K562 (cell line): ENCODE data around the gene CXCL14. TPM values are rescaled to one million over a fixed set of nuclear protein-coding genes. Genes with fewer than 3 reads are reported as not detected.

Experiments used
- CBFA2T3 ChIP-seq: fragments of 450-650 bp; IDR thresholded peaks from 2 replicates; pipeline ENCODE4 v1.6.1; 2017
- CEBPB ChIP-seq: fragments of 450-650 bp; IDR thresholded peaks from 2 replicates; pipeline ENCODE4 v1.6.1; 2016; ENCODE audit warnings: missing genetic modification characterization, missing compliant biosample characterization
- E4F1 ChIP-seq: fragments of 250-450 bp; sonication (Bioruptor Pico); IDR thresholded peaks from 2 replicates; pipeline ENCODE4 v1.5.0; 2021; ENCODE audit warnings: mild to moderate bottlenecking, borderline replicate concordance
- ETS1 ChIP-seq: conservative IDR thresholded peaks from 2 replicates; pipeline ENCODE4 v1.6.1; 2011; ENCODE audit warnings: low read depth, mild to moderate bottlenecking, low read length; ENCODE audit not compliant: control insufficient read depth
- GABPB1 ChIP-seq: sonication (generic); formaldehyde crosslinking; IDR thresholded peaks from 2 replicates; pipeline ENCODE4 v1.8.0; 2022; ENCODE audit warnings: mild to moderate bottlenecking, missing genetic modification reagents
- KAT7 ChIP-seq: sonication (generic); formaldehyde crosslinking; IDR thresholded peaks from 2 replicates; pipeline ENCODE4 v1.8.0; 2022; ENCODE audit warnings: missing genetic modification reagents, mild to moderate bottlenecking, borderline replicate concordance
- MYBL2 ChIP-seq, 2 experiments: fragments of 450-650 bp in 1 of 2; sonication (generic) in 1 of 2; formaldehyde crosslinking in 1 of 2; IDR thresholded peaks; 2 replicates each; pipeline versions ENCODE4 v1.6.1 to v1.8.1; 2017 to 2022; ENCODE audit warnings: borderline replicate concordance in 1 of 2, inconsistent platforms in 1 of 2, low read depth in 1 of 2, mild to moderate bottlenecking in 1 of 2, missing genetic modification reagents in 1 of 2, moderate library complexity in 1 of 2
- NCOR1 ChIP-seq: fragments of 450-650 bp; IDR thresholded peaks from 2 replicates; pipeline ENCODE4 v1.6.1; 2016; ENCODE audit warnings: mild to moderate bottlenecking, moderate library complexity
- NFE2 ChIP-seq: IDR thresholded peaks from 2 replicates; pipeline ENCODE4 v1.6.1; 2014; ENCODE audit warnings: antibody characterized with exemption, low read depth
- NR2C1 ChIP-seq, 2 experiments: fragments of 450-650 bp; IDR thresholded peaks; 2 replicates each; pipeline ENCODE4 v1.6.1; 2017; ENCODE audit warnings: mild to moderate bottlenecking in 2 of 2, antibody characterized with exemption in 1 of 2, inconsistent platforms in 1 of 2, missing compliant biosample characterization in 1 of 2, missing genetic modification characterization in 1 of 2
- POLR2B ChIP-seq: fragments of 450-650 bp; IDR thresholded peaks from 2 replicates; pipeline ENCODE4 v1.6.1; 2018; ENCODE audit warnings: low read depth; ENCODE audit not compliant: partially characterized antibody
- PREB ChIP-seq: sonication (generic); formaldehyde crosslinking; IDR thresholded peaks from 2 replicates; pipeline ENCODE4 v1.8.1; 2023; ENCODE audit warnings: mild to moderate bottlenecking, missing genetic modification reagents
- RBM25 ChIP-seq: fragments of 200-400 bp; formaldehyde crosslinking; IDR thresholded peaks from 2 replicates; pipeline ENCODE4 v1.6.1; 2018; ENCODE audit warnings: low read length, low read depth, moderate library complexity; ENCODE audit not compliant: severe bottlenecking
- SIN3A ChIP-seq, 2 experiments: fragments of 150-350 bp in 1 of 2; IDR thresholded peaks; 2 replicates each; pipeline ENCODE4 v1.6.1; 2011 to 2016; ENCODE audit warnings: borderline replicate concordance in 2 of 2, low read depth in 2 of 2, low read length in 2 of 2, mild to moderate bottlenecking in 2 of 2, moderate library complexity in 2 of 2; ENCODE audit not compliant: control insufficient read depth in 1 of 2
- SMAD1 ChIP-seq: fragments of 150-350 bp; IDR thresholded peaks from 2 replicates; pipeline ENCODE4 v1.6.1; 2014; ENCODE audit warnings: low read length, low read depth; ENCODE audit not compliant: partially characterized antibody
- SMARCA5 ChIP-seq: fragments of 450-650 bp; IDR thresholded peaks from 2 replicates; pipeline ENCODE4 v1.6.1; 2016
- SOX6 ChIP-seq: fragments of 450-650 bp; IDR thresholded peaks from 2 replicates; pipeline ENCODE4 v1.6.1; 2014; ENCODE audit warnings: mild to moderate bottlenecking
- TAL1 ChIP-seq: fragments of 450-650 bp; IDR thresholded peaks from 2 replicates; pipeline ENCODE4 v1.6.1; 2016; ENCODE audit warnings: mild to moderate bottlenecking
- TCFL5 ChIP-seq: fragments of 250-450 bp; sonication (Bioruptor Pico); conservative IDR thresholded peaks from 2 replicates; pipeline ENCODE4 v1.6.1; 2021; ENCODE audit warnings: mild to moderate bottlenecking, moderate library complexity, matching md5 sums
- TRIM24 ChIP-seq, 2 experiments: fragments of 450-650 bp; IDR thresholded peaks; 2 replicates each; pipeline ENCODE4 v1.6.1; 2016
- USF1 ChIP-seq: sonication (generic); formaldehyde crosslinking; IDR thresholded peaks from 2 replicates; pipeline ENCODE4 v1.9.0; 2022; ENCODE audit warnings: mild to moderate bottlenecking, missing genetic modification reagents
- ZNF174 ChIP-seq: fragments of 250-450 bp; sonication (Bioruptor Pico); IDR thresholded peaks from 2 replicates; pipeline ENCODE4 v1.4.0; 2020; ENCODE audit warnings: mild to moderate bottlenecking
- ZNF23 ChIP-seq: fragments of 250-450 bp; sonication (Bioruptor Pico); IDR thresholded peaks from 2 replicates; pipeline ENCODE4 v1.4.0; 2020; ENCODE audit warnings: mild to moderate bottlenecking
- polyA plus RNA-seq, 8 experiments: library from polyadenylated mRNA; depleted of rRNA in 4 of 8; stranded (reverse) in 5 of 8; unstranded in 3 of 8; fragments of >200 nt; fragmentation: Nextera tagmentation in 2 of 8; fragmentation: Illumina TruSeq in 1 of 8; extraction: Ambion mirVana in 2 of 8; extraction: Trizol in 1 of 8; gene quantifications; 2 replicates each; pipeline versions ENCODE4 v1.2.1 to v1.2.3, GENCODE V29; 2011 to 2014; ENCODE audit warnings: inconsistent platforms in 1 of 8, missing spikeins in 1 of 8
- total RNA-seq, 7 experiments: library from RNA; depleted of rRNA in 6 of 7; stranded (reverse); fragments of >200 nt in 6 of 7; fragmentation: Illumina TruSeq in 2 of 7; extraction: Trizol in 2 of 7; gene quantifications; 2 replicates each; pipeline versions ENCODE4 v1.2.1 to v1.2.3, GENCODE V29; 2011 to 2021; ENCODE audit warnings: low replicate concordance in 1 of 7

CXCL14 gene
- total and polyA plus RNA-seq, 9 of the 15 experiments (the other 6 are each of a cell fraction or from before 2014, with no cell fraction given): not detected

GRCh38 chr5:135600971-135601381, 22.2 kb upstream of the CXCL14 start (continued):
- TF ChIP-seq TCFL5 (CRISPR knock-in tag): no peak
- no peak for TF ChIP-seq PREB (CRISPR knock-in tag)
- TF ChIP-seq KAT7 (CRISPR knock-in tag): no peak
- TF ChIP-seq TRIM24 (IDR thresholded peaks at IDR 0.05): no peak
- TF ChIP-seq POLR2B: no peak
- no peak for TF ChIP-seq SOX6
- no peak for TF ChIP-seq MYBL2 (IDR thresholded peaks at IDR 0.05; ENCODE audit: low read depth)
- TF ChIP-seq MYBL2 (CRISPR knock-in tag; IDR thresholded peaks at IDR 0.05; ENCODE audit: borderline replicate concordance): no peak
- no peak for TF ChIP-seq ZNF174 (CRISPR knock-in tag)
- TF ChIP-seq GABPB1 (CRISPR knock-in tag): peak; percentile 50; the same call in 1 of the 2 replicates
- TF ChIP-seq E4F1: no peak
- TF ChIP-seq CBFA2T3: peak; percentile 48
- no peak for TF ChIP-seq ETS1
- no peak for TF ChIP-seq CEBPB
- TF ChIP-seq NCOR1: 0 out of 2 replicates have a peak, but pooled peaks have one; percentile 16
- TF ChIP-seq SMARCA5: no peak
- no peak for TF ChIP-seq SMAD1
- no peak for TF ChIP-seq USF1
- peak; percentile 26; the same call in 1 of the 2 replicates for TF ChIP-seq NFE2
- no peak for TF ChIP-seq NR2C1 (IDR thresholded peaks at IDR 0.05)
- TF ChIP-seq NR2C1 (tag; IDR thresholded peaks at IDR 0.05): no peak
- TF ChIP-seq ZNF23 (CRISPR knock-in tag): no peak
- TF ChIP-seq RBM25: no peak
- TF ChIP-seq SIN3A (IDR thresholded peaks at IDR 0.05; ENCODE audit: borderline replicate concordance in 2 of 2, control insufficient read depth in 1 of 2, low read depth in 2 of 2, low read length in 2 of 2): no peak
- peak; percentile 30; the same call in 1 of the 2 replicates for TF ChIP-seq TAL1
